ENCODE results near the gene CD14.
"Not testable (repeated sequence)": the region's sequence is repeated elsewhere in the genome, so short reads cannot be mapped to it uniquely, and the experiment has no call there.

The CD14 gene

GRCh38 chr5:140593070-140593469 is 39.9 kb downstream of the CD14 start:
- not testable (repeated sequence) for DNase-seq

DNA sequence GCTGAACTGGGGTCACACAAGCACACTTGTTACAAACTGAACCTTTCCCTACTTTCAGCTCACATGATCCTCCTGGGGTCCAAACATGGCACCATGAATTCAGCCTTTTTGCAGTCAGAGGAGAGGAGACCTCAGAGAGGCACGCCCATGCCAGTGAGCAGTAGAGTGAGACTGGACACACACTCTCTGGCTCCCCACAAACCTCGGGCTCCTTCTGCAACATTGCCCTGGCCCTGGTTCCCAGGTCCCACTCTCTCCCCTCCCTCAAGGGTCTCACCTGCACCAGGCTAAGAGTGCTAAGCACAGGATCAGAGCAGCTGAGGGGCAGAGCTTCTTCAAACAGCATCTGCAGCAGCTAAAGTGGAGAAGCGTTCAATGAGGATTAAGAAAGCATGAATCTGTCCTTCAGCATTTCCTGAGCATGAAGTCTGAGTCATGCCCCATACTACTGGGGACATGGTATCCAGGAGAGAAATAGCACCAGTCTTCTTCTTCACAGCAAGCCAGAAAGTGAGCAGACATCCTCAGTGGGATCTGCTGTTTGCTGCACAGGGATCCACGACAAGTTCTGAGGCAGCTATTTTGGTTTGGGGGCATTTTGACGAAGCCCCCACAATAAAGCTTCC is 41.1 kb downstream of the CD14 start:
- no peak for DNase-seq

DNA sequence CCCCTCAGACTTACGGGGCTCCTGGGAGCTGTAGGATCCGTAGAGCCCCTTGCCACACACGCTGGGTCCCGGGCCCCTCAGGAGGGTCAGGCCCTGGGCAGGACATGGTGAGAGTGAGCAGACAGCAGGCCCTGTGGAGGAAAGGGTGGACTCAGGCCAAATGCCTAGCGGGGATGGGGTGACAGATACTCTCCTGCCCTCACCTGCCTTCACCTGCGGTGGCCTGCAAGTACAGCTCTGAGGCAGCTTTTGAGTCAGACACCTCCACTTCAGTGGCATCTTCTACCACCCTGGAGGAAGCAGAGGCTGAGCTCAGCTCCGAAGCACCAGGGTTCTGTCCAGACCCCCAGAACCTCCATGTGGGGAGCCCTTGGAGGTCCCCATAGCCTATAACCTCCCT is 42.1 kb downstream of the CD14 start:
- no peak for DNase-seq

DNA sequence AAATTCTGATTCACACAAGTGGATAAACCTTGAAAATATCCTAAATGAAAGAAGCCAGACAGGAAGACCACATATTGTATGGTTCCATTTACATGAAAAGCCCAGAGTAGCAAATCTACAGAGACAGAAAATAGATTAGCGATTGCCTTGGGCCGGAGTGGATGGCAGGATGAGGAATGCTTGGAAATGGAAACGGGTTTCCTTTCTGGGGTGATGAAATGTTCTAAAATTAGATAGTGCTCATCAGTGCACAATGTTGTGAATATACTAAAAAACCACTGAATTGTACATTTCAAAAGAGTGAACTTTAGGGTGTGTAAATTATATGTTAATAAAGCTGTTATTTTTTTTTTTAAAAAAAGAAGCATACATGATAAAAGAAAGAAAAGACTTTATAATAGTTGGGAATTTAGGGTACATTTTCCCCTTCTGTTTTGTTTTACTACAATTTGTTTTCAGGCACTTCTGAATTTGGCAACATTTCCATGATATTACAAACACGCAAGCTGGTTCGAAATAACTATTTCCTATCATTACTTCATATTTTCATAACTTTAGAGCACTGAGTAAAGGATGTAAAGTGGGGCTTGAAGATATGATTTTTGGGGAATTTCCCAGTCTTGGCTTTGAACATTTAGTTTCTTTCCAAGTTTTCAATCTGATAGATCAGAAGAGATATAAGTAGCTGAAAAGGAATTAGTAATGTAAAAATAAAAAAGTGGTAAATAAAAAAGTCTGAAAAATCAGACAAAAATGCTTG is 44.5 kb downstream of the CD14 start:
- DNase-seq = no peak

DNA sequence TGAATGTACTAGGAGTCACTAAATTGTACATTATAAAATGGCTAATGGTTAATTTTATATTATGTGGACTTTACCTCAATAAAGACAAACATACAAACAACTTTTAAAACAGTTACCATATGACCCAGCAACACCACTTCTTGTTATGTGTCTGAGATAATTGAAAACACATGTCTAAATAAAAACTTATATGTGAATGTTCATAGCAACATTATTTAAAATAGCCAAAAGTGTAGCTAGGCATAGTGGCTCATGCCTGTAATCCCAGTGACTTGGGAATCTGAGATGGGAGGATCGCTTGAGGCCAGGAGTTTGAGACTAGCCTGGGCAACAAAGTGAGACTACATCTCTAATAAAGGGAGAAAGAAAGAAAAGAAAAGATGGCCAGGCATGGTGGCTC is 45.5 kb downstream of the CD14 start:
- DNase-seq = no peak

All from cerebellar nuclear complex (tissue), 1 donor.